ENCODE results near the gene ARSB. TPM values are rescaled to one million over a fixed set of nuclear protein-coding genes. Genes with fewer than 3 reads are reported as not detected.

ARSB gene
- total RNA-seq, 1 experiment from 2014 or later: 18.1 TPM

- intact Hi-C loops (cut with micrococcal nuclease; ENCODE audit: unreplicated experiment) (no loop called here), in situ Hi-C loops (cut with HindIII; ENCODE audit: low pct_unique_long_range_greater_than_20kb, low sequenced_read_pairs) (no loop called here)
- ChIA-PET POLR2A (no interaction called here), CTCF (no interaction called here)
- no peaks in the 10 kb centered on the region for H3K4me1 ChIP-seq (ENCODE audit: control insufficient read depth, insufficient read depth, low read length)
- no TSS peak for BruUV-seq (replicated peaks)
- TF ChIP-seq REST (IDR thresholded peaks at IDR 0.05; ENCODE audit: insufficient read depth in 1 of 2, low read depth in 2 of 2, low read length in 1 of 2) (no peak), CTCF (IDR thresholded peaks at IDR 0.05) (no peak), SIN3A (IDR thresholded peaks at IDR 0.05; ENCODE audit: borderline replicate concordance, insufficient read depth, low read depth, low read length) (no peak), POLR2AphosphoS5 (IDR thresholded peaks at IDR 0.05; ENCODE audit: low read depth, low read length) (no peak), TCF7L2 (IDR thresholded peaks at IDR 0.05; ENCODE audit: low read depth, low read length) (no peak)
- no peak for ATAC-seq
- no peak overlapping the region for H3K4me3 ChIP-seq (ENCODE audit: low read depth in 2 of 2, low read length in 2 of 2)
- no peaks in the 10 kb centered on the region for H3K36me3 ChIP-seq (ENCODE audit: control insufficient read depth, insufficient read depth, low read length)
- H3K27ac ChIP-seq (ENCODE audit: low read length): no peak overlapping the region
- DNase-seq (ENCODE audit: low read depth, low spot score): no peak
- no peaks in the 10 kb centered on the region for H3K27me3 ChIP-seq (ENCODE audit: control insufficient read depth, insufficient read depth, low read length)
- no peaks in the 10 kb centered on the region for H3K9me3 ChIP-seq (ENCODE audit: control insufficient read depth, insufficient read depth, low read depth, low read length)
These were observed 171.1 kb downstream of the ARSB start for GRCh38 chr5:78813906-78814530.

GRCh38 chr5:78813286-78813685, 171.8 kb downstream of the ARSB start:
- no peaks in the 10 kb centered on the region for H3K9me3 ChIP-seq (ENCODE audit: control insufficient read depth, insufficient read depth, low read depth, low read length)
- ChIA-PET CTCF (no interaction called here), POLR2A (no interaction called here)
- intact Hi-C loops (cut with micrococcal nuclease; ENCODE audit: unreplicated experiment): no loop called here
- in situ Hi-C loops (cut with HindIII; ENCODE audit: low pct_unique_long_range_greater_than_20kb, low sequenced_read_pairs): no loop called here
- DNase-seq (ENCODE audit: low read depth, low spot score): no peak
- no peaks in the 10 kb centered on the region for H3K36me3 ChIP-seq (ENCODE audit: control insufficient read depth, insufficient read depth, low read length)
- no peak overlapping the region for H3K4me3 ChIP-seq (ENCODE audit: low read depth in 2 of 2, low read length in 2 of 2)
- H3K4me1 ChIP-seq (ENCODE audit: control insufficient read depth, insufficient read depth, low read length): no peaks in the 10 kb centered on the region
- H3K27ac ChIP-seq (ENCODE audit: low read length): no peak overlapping the region
- ATAC-seq: no peak
- TF ChIP-seq SIN3A (IDR thresholded peaks at IDR 0.05; ENCODE audit: borderline replicate concordance, insufficient read depth, low read depth, low read length) (no peak), TCF7L2 (IDR thresholded peaks at IDR 0.05; ENCODE audit: low read depth, low read length) (no peak), CTCF (IDR thresholded peaks at IDR 0.05) (no peak), REST (IDR thresholded peaks at IDR 0.05; ENCODE audit: insufficient read depth in 1 of 2, low read depth in 2 of 2, low read length in 1 of 2) (no peak), POLR2AphosphoS5 (IDR thresholded peaks at IDR 0.05; ENCODE audit: low read depth, low read length) (no peak)
- H3K27me3 ChIP-seq (ENCODE audit: control insufficient read depth, insufficient read depth, low read length): no peaks in the 10 kb centered on the region
- BruUV-seq (replicated peaks): no TSS peak
